ENCODE results near the gene LAMA5.
A peak's percentile ranks its signal among the peaks of the same experiment; 100 is the strongest.
"Not testable (repeated sequence)": the region's sequence is repeated elsewhere in the genome, so short reads cannot be mapped to it uniquely, and the experiment has no call there.

LAMA5 gene

DNA sequence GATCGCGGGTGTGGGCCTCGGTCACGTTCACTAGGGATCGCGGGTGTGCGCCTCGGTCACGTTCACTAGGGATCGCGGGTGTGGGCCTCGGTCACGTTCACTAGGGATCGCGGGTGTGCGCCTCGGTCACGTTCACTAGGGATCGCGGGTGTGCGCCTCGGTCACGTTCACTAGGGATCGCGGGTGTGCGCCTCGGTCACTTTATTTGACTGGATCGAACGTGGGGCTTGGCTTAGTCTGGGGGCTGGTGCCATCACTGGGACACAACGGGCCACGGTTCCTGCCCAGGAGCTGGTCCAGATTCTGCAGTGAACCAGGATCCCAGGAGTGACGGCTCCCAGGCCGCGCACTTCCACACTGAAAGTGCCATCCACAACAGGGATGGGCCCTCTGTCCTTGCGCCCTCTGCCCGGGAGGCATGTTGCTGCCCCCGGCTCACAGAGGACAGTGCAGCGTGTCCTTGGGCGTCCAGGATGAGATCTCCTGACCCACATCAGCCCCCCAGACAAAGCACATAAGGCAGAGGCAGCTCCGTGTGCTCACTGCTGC is 6.6 kb upstream of the LAMA5 start:
- not testable (repeated sequence) for H3K36me3 Mint-ChIP-seq (ENCODE audit: low read depth); H3K9me3 Mint-ChIP-seq; H3K27me3 Mint-ChIP-seq (ENCODE audit: low read depth); H3K27ac Mint-ChIP-seq; H3K4me1 Mint-ChIP-seq (ENCODE audit: low read depth); H3K4me3 Mint-ChIP-seq; DNase-seq (ENCODE audit: low spot score)

DNA sequence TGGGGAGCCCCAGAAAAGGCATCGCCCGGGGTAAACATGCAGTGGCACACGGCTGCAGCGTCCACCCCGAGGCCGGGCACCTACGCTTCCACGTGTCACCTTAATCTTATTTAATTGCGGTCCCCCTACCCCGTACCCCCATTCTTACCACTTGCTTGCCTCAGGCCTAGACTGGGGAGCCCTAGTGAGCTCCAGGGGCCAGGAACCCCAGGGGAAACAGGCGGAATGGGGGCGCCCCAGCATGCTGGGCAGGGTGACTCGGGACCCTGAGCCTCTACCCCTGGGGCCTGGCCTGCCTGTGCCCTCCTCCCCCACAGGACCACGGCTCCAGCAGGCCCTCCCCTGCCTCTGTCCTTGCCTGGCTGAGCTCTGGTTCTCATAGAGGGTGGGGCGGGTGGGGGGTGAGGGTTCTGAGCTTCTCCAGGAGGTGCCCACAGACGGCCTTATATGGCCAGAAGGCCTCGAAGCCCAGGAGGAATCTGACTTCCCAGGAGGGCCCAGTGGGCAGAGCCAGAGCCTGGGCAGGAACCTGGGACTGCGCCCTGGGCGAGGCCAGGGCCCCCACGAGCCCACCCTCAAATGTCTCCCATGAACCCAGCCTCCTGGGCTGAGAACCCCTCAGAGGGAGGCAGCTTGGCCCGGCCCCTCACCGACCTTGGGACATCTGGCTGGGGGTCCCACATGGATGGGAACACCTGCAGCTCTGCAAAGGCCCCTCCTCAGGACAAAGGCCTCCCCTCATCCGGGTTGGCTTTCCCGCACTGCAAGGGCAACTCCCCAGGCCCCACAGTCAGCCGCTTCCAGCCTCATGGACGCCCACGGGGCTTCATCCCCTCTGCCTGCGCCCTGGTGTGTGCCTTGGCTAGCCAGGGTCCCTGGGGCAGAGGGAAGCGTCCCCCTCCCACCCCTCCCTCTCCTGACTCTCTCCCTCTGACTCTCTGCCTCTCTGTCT is 5.2 kb upstream of the LAMA5 start:
- peaks cover 18% of the 10 kb centered on the region for H3K27me3 Mint-ChIP-seq (ENCODE audit: low read depth)
- H3K27ac Mint-ChIP-seq, result peak overlapping the region; percentile 45
- H3K36me3 Mint-ChIP-seq (ENCODE audit: low read depth), result no peaks in the 10 kb centered on the region
- no peaks in the 10 kb centered on the region for H3K9me3 Mint-ChIP-seq
- no peak for DNase-seq (ENCODE audit: low spot score)
- H3K4me1 Mint-ChIP-seq (ENCODE audit: low read depth), result peaks cover 1% of the 10 kb centered on the region
- no peak overlapping the region for H3K4me3 Mint-ChIP-seq

GRCh38 chr20:62371588-62372041 is 4.5 kb upstream of the LAMA5 start:
- Mint-ChIP-seq H3K36me3 (ENCODE audit: low read depth) (no peaks in the 10 kb centered on the region), H3K27ac (no peak overlapping the region), H3K9me3 (no peaks in the 10 kb centered on the region), H3K27me3 (ENCODE audit: low read depth) (peaks cover 18% of the 10 kb centered on the region), H3K4me1 (ENCODE audit: low read depth) (peaks cover 1% of the 10 kb centered on the region), H3K4me3 (no peak overlapping the region)
- no peak for DNase-seq (ENCODE audit: low spot score)

GRCh38 chr20:62370807-62371587 is 3.9 kb upstream of the LAMA5 start:
- Mint-ChIP-seq H3K36me3 (ENCODE audit: low read depth) (no peaks in the 10 kb centered on the region), H3K4me1 (ENCODE audit: low read depth) (peaks cover 1% of the 10 kb centered on the region), H3K27ac (no peak overlapping the region), H3K9me3 (no peaks in the 10 kb centered on the region), H3K4me3 (no peak overlapping the region), H3K27me3 (ENCODE audit: low read depth) (peaks cover 19% of the 10 kb centered on the region)
- no peak for DNase-seq (ENCODE audit: low spot score)

GRCh38 chr20:62370115-62370806 is 3.1 kb upstream of the LAMA5 start:
- DNase-seq (ENCODE audit: low spot score), result peak; percentile 57
- Mint-ChIP-seq H3K4me3 (no peak overlapping the region), H3K4me1 (ENCODE audit: low read depth) (peaks cover 1% of the 10 kb centered on the region), H3K27ac (no peak overlapping the region), H3K27me3 (ENCODE audit: low read depth) (peaks cover 22% of the 10 kb centered on the region), H3K9me3 (no peaks in the 10 kb centered on the region), H3K36me3 (ENCODE audit: low read depth) (no peaks in the 10 kb centered on the region)

GRCh38 chr20:62369815-62370114 is 2.7 kb upstream of the LAMA5 start:
- H3K27me3 Mint-ChIP-seq (ENCODE audit: low read depth), result peaks cover 27% of the 10 kb centered on the region

DNA sequence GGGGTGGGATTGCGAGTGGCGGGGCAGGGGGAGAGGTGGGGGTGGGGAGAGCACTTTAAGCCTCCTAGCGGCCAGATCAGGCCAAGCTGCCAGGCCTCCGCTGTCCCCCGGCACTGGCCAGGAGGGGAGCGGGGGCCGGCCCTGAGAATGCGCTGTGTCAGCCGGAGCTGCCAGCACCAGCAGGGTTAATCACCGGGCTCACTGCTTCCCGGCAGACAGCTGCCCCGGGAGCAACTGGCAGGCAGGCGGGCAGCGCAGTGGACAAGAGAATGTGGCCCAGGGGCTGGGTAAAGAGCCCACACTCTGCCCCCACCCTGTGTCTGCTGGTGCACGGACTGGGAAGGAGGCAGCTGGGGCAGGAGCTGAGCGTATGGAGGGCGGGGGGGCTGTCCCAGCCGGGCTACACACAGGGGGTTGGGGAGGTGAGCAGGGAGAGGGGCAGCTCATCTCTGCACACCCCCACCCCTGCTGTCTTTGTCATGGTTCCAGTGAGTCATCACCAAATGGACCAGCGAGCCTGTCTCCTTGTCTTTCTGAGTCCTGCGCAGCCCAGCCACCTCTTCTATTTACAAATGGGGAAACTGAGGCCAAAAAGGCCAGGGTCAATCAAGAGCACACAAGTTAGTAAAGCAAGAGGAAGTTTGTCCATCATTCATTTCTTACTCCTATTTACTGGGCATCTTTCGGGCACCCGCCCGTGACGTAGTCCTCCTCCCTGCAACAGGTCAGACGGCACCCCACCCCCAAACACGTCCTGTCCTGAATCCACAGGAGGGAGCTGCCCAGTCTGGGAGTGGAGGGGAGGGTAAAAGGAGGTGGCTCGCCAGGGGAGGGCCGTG is 2.1 kb upstream of the LAMA5 start:
- peaks cover 1% of the 10 kb centered on the region for H3K4me1 Mint-ChIP-seq (ENCODE audit: low read depth)
- no peak overlapping the region for H3K27ac Mint-ChIP-seq
- no peak overlapping the region for H3K4me3 Mint-ChIP-seq
- no peaks in the 10 kb centered on the region for H3K9me3 Mint-ChIP-seq
- H3K36me3 Mint-ChIP-seq (ENCODE audit: low read depth), result no peaks in the 10 kb centered on the region
- H3K27me3 Mint-ChIP-seq (ENCODE audit: low read depth), result peaks cover 29% of the 10 kb centered on the region
- DNase-seq (ENCODE audit: low spot score), result no peak

More at GRCh38 chr20:62369815-62370114, 2.7 kb upstream of the LAMA5 start:
- Mint-ChIP-seq H3K9me3 (no peaks in the 10 kb centered on the region), H3K36me3 (ENCODE audit: low read depth) (no peaks in the 10 kb centered on the region), H3K4me3 (no peak overlapping the region), H3K27ac (no peak overlapping the region), H3K4me1 (ENCODE audit: low read depth) (peaks cover 1% of the 10 kb centered on the region)
- no peak for DNase-seq (ENCODE audit: low spot score)

DNA sequence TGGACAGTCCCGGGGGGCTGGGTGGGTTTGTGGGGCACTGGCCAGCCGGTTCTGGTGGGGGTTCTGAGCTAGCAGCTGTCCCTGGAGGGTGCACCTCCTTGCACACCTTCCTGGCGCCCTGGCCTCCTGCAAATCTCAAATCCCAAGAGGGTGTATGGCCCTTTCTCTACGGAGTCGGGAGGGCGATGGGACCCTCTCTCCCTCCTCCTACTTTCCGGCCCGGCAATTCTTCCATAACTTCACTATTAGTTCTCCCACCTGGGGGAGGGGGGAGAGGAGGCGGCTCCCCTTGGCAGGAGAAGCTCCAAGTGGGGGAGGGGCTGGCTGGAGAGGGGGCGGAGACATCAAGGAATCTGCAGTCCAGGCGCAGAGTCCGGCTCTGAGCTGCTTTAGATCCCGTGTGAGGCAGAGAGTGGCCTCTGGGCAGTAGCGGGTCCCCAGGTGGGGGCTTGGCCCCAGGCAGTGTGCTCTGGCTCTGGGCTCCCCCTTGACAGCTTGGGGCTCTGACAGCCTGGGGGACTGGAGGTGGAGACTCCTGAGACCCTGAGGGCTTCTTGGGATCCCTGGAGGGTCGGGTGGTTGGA is 1.4 kb upstream of the LAMA5 start:
- H3K27me3 Mint-ChIP-seq (ENCODE audit: low read depth), result peaks cover 29% of the 10 kb centered on the region
- H3K4me1 Mint-ChIP-seq (ENCODE audit: low read depth), result peaks cover 1% of the 10 kb centered on the region
- H3K27ac Mint-ChIP-seq, result no peak overlapping the region
- DNase-seq (ENCODE audit: low spot score), result no peak
- no peak overlapping the region for H3K4me3 Mint-ChIP-seq
- no peaks in the 10 kb centered on the region for H3K36me3 Mint-ChIP-seq (ENCODE audit: low read depth)
- H3K9me3 Mint-ChIP-seq, result no peaks in the 10 kb centered on the region

DNA sequence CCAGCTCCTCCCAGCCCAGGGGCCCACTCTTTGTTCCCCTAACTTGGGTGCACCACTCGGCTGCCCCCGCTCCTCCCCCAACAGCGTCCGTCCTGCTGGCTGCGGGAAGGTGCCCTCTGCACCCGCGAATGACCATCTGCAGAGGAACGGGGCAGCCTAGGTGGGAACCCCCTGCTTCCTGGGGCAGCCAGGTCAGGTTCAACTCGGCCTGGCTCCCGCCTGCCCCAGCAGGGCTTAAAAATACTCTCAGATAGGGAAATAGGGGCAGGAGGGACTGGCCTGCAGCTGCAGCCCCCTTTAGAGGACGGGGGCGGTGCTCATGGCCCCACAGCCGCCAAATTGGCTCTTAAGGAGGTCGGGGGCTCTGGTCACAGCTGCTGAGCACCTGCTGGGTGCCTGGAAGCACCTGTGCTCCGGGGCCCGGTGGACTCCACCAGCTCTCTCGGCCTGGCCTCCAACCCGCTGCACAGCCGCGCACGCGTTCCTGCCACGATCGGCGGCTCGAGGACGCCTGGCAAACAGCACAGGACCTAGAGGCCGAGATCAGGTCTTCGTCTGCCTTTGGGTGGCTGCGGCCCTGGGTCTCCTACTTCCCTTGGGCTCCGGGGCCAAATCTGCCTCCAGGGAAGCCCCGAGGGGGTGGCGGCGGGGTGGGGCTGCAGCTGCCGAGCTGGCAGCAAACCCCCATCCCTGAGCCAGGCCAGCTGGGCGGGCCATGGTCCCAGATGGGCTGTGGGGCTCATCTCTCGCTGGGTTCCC is 700 bp upstream of the LAMA5 start:
- H3K9me3 Mint-ChIP-seq, result no peaks in the 10 kb centered on the region
- H3K36me3 Mint-ChIP-seq (ENCODE audit: low read depth), result no peaks in the 10 kb centered on the region
- no peak overlapping the region for H3K27ac Mint-ChIP-seq
- H3K4me3 Mint-ChIP-seq, result peak overlapping the region; percentile 62
- H3K4me1 Mint-ChIP-seq (ENCODE audit: low read depth), result peaks cover under 1% of the 10 kb centered on the region
- DNase-seq (ENCODE audit: low spot score), result no peak
- peaks cover 27% of the 10 kb centered on the region for H3K27me3 Mint-ChIP-seq (ENCODE audit: low read depth)

GRCh38 chr20:62366370-62367135 is 559 bp downstream of the LAMA5 start:
- Mint-ChIP-seq H3K27me3 (ENCODE audit: low read depth) (peaks cover 26% of the 10 kb centered on the region), H3K4me3 (no peak overlapping the region), H3K9me3 (no peaks in the 10 kb centered on the region), H3K36me3 (ENCODE audit: low read depth) (no peaks in the 10 kb centered on the region), H3K27ac (no peak overlapping the region), H3K4me1 (ENCODE audit: low read depth) (no peaks in the 10 kb centered on the region)
- DNase-seq (ENCODE audit: low spot score), result no peak

DNA sequence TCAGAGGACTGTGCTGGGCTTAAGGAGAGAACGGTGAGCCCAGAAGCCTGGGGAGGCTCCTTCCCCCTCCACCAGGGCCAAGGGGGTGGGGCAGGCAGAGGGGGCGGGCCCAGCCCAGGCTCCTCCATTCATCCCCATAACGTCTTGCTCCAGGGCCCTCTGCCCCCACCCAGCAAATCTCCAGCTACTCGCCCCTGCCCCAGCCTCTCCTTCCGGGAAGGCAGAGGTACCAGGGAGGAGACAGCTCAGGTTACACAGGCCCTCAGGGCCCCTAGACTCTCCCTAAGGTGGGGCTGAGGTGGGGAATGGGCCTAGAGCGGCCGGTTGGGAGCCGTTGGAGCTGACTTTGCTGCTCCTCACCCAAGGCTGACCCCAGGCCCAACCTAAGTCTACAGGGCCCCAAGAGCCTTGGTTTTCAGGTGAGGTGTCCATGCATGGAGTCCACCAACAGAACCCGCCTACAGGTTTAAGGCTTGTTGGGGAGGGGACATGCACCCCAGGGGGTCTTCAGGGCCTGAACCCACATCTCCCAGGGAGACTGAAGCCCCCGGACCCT is 1.2 kb downstream of the LAMA5 start:
- DNase-seq (ENCODE audit: low spot score), result no peak
- Mint-ChIP-seq H3K9me3 (no peaks in the 10 kb centered on the region), H3K4me1 (ENCODE audit: low read depth) (no peaks in the 10 kb centered on the region), H3K27me3 (ENCODE audit: low read depth) (peaks cover 26% of the 10 kb centered on the region), H3K4me3 (no peak overlapping the region), H3K27ac (no peak overlapping the region), H3K36me3 (ENCODE audit: low read depth) (no peaks in the 10 kb centered on the region)

All from T-helper 2 cell treated with Interferon-gamma antibody and Interleukin-4, amounts not matched to agents 5 μg/mL and 100 μg/mL, for 36 hours (primary cell).